Left ventricle myocardium inferior (tissue), 1 donor: Measurements from ENCODE around the gene RASA3. TPM values are rescaled to one million over a fixed set of nuclear protein-coding genes. Genes with fewer than 3 reads are reported as not detected.

Source experiments
- DNase-seq: peaks from one replicate; pipeline ENCODE4 v3.0.0-alpha.2; 2020
- H3K27ac ChIP-seq: fragments of 200-600 bp; replicated peaks from 2 replicates; pipeline ENCODE4 v1.8.0; 2021
- H3K27me3 ChIP-seq: fragments of 200-600 bp; 2 replicates; pipeline ENCODE4 v1.8.0; 2021; ENCODE audit warnings: low read depth
- H3K36me3 ChIP-seq: fragments of 200-600 bp; 2 replicates; pipeline ENCODE4 v1.8.0; 2021
- H3K4me1 ChIP-seq: fragments of 200-600 bp; 2 replicates; pipeline ENCODE4 v1.8.0; 2021
- H3K4me3 ChIP-seq: fragments of 200-600 bp; 2 replicates; pipeline ENCODE4 v1.8.0; 2021; ENCODE audit warnings: mild to moderate bottlenecking, moderate library complexity
- H3K9me3 ChIP-seq: fragments of 200-600 bp; replicated peaks from 2 replicates; pipeline ENCODE4 v1.8.0; 2021
- intact Hi-C: fragments of 100-400 bp; cut with micrococcal nuclease; formaldehyde crosslinking; loops from one replicate; pipeline ENCODE4 v1.11.0; 2022
- total RNA-seq: library from RNA; stranded (reverse); fragmentation: NEBNext Ultra II Directional; extraction: Animal tissue kit (Norgen Biotek cat#: 25700); gene quantifications from one replicate; pipeline ENCODE4 v1.2.1, GENCODE V29; 2021
- TF ChIP-seq, protein P1 (sequence below): fragments of 200-600 bp; IDR thresholded peaks from 2 replicates; pipeline ENCODE4 v1.8.0; 2021; ENCODE audit warnings: antibody characterized with exemption, mild to moderate bottlenecking, borderline replicate concordance
- donor health status: DM: no; HTN: yes; CAD: no; lungs with severe emphysema.

RASA3 gene
- total RNA-seq, 1 donor from 2014 or later, result 9.5 TPM

GRCh38 chr13:114059428-114059827, 73.0 kb downstream of the RASA3 start:
- DNase-seq, result no peak
- intact Hi-C loops, result no loop called here
- TF ChIP-seq, protein P1, sequence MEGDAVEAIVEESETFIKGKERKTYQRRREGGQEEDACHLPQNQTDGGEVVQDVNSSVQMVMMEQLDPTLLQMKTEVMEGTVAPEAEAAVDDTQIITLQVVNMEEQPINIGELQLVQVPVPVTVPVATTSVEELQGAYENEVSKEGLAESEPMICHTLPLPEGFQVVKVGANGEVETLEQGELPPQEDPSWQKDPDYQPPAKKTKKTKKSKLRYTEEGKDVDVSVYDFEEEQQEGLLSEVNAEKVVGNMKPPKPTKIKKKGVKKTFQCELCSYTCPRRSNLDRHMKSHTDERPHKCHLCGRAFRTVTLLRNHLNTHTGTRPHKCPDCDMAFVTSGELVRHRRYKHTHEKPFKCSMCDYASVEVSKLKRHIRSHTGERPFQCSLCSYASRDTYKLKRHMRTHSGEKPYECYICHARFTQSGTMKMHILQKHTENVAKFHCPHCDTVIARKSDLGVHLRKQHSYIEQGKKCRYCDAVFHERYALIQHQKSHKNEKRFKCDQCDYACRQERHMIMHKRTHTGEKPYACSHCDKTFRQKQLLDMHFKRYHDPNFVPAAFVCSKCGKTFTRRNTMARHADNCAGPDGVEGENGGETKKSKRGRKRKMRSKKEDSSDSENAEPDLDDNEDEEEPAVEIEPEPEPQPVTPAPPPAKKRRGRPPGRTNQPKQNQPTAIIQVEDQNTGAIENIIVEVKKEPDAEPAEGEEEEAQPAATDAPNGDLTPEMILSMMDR, result no peak
- H3K9me3 ChIP-seq, result no peaks in the 10 kb centered on the region
- no peak overlapping the region for H3K4me3 ChIP-seq
- no peak overlapping the region for H3K27ac ChIP-seq
- no peaks in the 10 kb centered on the region for H3K27me3 ChIP-seq
- no peaks in the 10 kb centered on the region for H3K36me3 ChIP-seq
- peaks cover 59% of the 10 kb centered on the region for H3K4me1 ChIP-seq

GRCh38 chr13:114058051-114058867, 74.2 kb downstream of the RASA3 start:
- no peak overlapping the region for H3K4me3 ChIP-seq
- H3K4me1 ChIP-seq, result peaks cover 48% of the 10 kb centered on the region
- no peak overlapping the region for H3K27ac ChIP-seq
- TF ChIP-seq, protein P1, result no peak
- no peaks in the 10 kb centered on the region for H3K36me3 ChIP-seq
- intact Hi-C loops, result no loop called here
- H3K9me3 ChIP-seq, result no peaks in the 10 kb centered on the region
- no peaks in the 10 kb centered on the region for H3K27me3 ChIP-seq
- no peak for DNase-seq

DNA sequence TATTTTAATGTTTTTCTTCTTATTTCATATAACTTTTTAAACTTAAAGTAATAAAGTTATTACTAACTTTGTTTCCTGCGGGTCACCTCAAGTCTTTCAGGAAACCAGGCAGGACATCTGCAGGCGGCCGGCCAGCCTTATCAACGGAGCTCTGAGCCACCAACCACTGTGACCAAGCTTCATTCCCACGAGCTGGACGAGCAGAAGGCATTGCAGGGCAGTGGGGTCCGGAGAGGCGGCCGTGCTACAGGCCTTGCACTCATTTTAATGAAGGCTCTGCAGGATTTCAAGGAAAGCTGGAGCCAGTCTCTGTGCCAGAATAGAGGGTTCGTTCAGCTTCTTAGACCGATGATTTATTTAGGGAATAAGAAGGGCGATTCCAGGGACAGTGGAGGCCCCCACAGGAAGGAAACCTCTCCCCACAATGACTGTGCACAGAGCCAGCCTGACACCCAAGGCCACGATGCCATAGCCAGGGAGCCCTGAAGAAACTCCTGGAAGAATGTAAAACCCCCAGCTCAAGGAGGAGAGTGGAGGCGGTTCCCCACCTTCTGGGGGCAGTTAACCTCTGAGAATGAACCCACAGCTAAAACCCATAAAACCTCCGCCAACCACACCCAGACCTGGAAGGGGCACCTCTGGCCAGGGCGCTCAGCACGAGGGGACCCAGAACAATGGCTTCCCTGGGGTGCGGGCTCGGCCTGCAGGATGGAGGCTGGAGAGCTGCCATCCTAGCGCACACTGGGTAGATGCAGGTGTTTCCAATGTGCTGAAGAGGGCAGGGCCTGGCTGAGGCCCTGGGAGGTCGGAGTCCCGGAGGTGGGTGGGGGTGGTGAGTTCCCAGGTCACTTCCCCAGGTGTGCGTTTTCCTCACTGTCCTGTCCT, 75.0 kb downstream of the RASA3 start:
- intact Hi-C loops, result no loop called here
- H3K4me3 ChIP-seq, result no peak overlapping the region
- H3K36me3 ChIP-seq, result no peaks in the 10 kb centered on the region
- no peaks in the 10 kb centered on the region for H3K27me3 ChIP-seq
- TF ChIP-seq, protein P1, result no peak
- peaks cover 39% of the 10 kb centered on the region for H3K4me1 ChIP-seq
- DNase-seq, result no peak
- peak overlapping the region; percentile 17 for H3K27ac ChIP-seq
- H3K9me3 ChIP-seq, result no peaks in the 10 kb centered on the region

DNA sequence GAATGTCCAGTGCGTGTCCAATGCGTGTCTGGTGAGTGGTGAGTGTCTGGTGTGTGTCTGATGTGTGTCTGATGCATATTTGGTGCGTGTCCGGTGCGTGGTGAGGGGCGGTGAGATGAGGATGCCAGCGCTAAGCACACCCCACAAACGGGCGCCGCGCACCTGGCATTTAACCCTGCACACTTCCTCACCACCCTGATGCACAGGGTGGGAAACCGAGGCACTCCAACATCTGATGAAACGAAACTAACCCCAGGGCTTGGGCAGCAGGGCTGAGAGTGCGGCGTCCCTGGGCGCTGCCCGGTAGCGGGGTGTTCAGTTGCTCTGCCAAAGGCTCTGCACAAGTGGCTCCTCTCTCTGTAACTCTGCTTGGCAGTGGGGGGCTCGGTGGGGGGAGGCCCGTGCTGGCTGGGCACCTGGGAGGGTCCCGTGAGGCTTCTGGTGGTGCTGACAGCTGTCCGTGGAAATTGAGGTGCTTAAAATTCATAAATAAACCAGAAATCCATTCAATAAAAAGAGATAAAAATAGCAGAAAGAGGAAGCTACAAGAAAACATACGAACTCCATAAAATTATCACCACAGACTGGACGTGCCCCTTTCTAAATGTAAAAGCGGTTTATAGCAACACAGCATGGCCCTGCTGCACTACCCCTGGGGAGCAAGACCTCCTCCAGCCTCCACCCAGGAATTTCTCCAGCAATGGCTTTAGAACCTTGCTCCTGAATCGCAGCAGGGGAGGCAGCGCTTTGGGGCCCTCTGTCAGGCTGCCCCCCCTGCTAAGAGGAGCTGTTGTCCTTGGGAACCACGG, 76.0 kb downstream of the RASA3 start:
- H3K27ac ChIP-seq, result peak overlapping the region; percentile 17

More for the DNA sequence above, 76.0 kb downstream of the RASA3 start:
- intact Hi-C loops, result no loop called here
- Histone ChIP-seq H3K27me3 (no peaks in the 10 kb centered on the region), H3K36me3 (peaks cover 4% of the 10 kb centered on the region), H3K9me3 (no peaks in the 10 kb centered on the region), H3K4me1 (peaks cover 38% of the 10 kb centered on the region), H3K4me3 (no peak overlapping the region)
- DNase-seq, result no peak
- TF ChIP-seq, protein P1, result no peak
